ENCODE data around the gene EDRF1. TPM values are rescaled to one million over a fixed set of nuclear protein-coding genes. Genes with fewer than 3 reads are reported as not detected.

EDRF1 gene
- total and polyA plus RNA-seq, 2 experiments from 2014 or later = 25.0 to 48.8 TPM

DNA sequence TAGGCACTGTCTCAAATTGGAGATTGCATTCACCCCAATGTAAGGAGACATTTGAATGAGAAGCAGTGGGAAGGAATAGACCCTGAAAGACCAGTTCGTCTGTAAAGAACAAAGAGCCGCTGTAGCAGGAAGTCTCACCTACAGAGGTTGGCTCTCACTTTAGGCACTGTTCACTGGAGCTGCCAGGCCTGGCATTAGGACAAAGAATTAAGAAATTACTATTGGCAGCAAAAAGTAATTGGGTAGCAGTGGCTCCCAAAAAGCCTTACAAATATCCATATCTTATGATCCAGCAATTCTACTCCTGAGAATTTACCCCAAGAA lies 26.0 kb upstream of the EDRF1 start:
- H3K4me2 ChIP-seq = no peak overlapping the region
- Mint-ChIP-seq H3K27ac (no peak overlapping the region), H3K27me3 (ENCODE audit: insufficient read depth, low read depth, poor library complexity) (no peaks in the 10 kb centered on the region), H3K4me3 (no peak overlapping the region), H3K9me3 (no peaks in the 10 kb centered on the region), H3K36me3 (ENCODE audit: low read depth) (no peaks in the 10 kb centered on the region), H3K4me1 (peaks cover 3% of the 10 kb centered on the region; the same call in 1 of the 3 replicates)
- DNase-seq (ENCODE audit: low spot score) = no peak
- no peaks in the 10 kb centered on the region for H3K27me3 ChIP-seq (ENCODE audit: insufficient read depth)
- H3K4me1 ChIP-seq (ENCODE audit: insufficient read depth) = no peaks in the 10 kb centered on the region
- peak overlapping the region; percentile 32; the same call in 1 of the 2 replicates for H3K27ac ChIP-seq (ENCODE audit: low read depth)
- no peak overlapping the region for H3K4me3 ChIP-seq
- no peak for TF ChIP-seq JUNB (IDR thresholded peaks at IDR 0.05; ENCODE audit: unreplicated experiment)
- TF ChIP-seq ZNF114 (CRISPR knock-in tag; IDR thresholded peaks at IDR 0.05) = no peak
- TF ChIP-seq, protein P1, sequence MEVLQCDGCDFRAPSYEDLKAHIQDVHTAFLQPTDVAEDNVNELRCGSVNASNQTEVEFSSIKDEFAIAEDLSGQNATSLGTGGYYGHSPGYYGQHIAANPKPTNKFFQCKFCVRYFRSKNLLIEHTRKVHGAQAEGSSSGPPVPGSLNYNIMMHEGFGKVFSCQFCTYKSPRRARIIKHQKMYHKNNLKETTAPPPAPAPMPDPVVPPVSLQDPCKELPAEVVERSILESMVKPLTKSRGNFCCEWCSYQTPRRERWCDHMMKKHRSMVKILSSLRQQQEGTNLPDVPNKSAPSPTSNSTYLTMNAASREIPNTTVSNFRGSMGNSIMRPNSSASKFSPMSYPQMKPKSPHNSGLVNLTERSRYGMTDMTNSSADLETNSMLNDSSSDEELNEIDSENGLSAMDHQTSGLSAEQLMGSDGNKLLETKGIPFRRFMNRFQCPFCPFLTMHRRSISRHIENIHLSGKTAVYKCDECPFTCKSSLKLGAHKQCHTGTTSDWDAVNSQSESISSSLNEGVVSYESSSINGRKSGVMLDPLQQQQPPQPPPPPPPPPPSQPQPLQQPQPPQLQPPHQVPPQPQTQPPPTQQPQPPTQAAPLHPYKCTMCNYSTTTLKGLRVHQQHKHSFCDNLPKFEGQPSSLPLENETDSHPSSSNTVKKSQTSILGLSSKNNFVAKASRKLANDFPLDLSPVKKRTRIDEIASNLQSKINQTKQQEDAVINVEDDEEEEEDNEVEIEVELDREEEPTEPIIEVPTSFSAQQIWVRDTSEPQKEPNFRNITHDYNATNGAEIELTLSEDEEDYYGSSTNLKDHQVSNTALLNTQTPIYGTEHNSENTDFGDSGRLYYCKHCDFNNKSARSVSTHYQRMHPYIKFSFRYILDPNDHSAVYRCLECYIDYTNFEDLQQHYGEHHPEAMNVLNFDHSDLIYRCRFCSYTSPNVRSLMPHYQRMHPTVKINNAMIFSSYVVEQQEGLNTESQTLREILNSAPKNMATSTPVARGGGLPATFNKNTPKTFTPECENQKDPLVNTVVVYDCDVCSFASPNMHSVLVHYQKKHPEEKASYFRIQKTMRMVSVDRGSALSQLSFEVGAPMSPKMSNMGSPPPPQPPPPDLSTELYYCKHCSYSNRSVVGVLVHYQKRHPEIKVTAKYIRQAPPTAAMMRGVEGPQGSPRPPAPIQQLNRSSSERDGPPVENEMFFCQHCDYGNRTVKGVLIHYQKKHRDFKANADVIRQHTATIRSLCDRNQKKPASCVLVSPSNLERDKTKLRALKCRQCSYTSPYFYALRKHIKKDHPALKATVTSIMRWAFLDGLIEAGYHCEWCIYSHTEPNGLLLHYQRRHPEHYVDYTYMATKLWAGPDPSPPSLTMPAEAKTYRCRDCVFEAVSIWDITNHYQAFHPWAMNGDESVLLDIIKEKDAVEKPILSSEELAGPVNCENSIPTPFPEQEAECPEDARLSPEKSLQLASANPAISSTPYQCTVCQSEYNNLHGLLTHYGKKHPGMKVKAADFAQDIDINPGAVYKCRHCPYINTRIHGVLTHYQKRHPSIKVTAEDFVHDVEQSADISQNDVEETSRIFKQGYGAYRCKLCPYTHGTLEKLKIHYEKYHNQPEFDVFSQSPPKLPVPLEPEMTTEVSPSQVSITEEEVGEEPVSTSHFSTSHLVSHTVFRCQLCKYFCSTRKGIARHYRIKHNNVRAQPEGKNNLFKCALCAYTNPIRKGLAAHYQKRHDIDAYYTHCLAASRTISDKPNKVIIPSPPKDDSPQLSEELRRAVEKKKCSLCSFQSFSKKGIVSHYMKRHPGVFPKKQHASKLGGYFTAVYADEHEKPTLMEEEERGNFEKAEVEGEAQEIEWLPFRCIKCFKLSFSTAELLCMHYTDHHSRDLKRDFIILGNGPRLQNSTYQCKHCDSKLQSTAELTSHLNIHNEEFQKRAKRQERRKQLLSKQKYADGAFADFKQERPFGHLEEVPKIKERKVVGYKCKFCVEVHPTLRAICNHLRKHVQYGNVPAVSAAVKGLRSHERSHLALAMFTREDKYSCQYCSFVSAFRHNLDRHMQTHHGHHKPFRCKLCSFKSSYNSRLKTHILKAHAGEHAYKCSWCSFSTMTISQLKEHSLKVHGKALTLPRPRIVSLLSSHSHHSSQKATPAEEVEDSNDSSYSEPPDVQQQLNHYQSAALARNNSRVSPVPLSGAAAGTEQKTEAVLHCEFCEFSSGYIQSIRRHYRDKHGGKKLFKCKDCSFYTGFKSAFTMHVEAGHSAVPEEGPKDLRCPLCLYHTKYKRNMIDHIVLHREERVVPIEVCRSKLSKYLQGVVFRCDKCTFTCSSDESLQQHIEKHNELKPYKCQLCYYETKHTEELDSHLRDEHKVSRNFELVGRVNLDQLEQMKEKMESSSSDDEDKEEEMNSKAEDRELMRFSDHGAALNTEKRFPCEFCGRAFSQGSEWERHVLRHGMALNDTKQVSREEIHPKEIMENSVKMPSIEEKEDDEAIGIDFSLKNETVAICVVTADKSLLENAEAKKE (CRISPR knock-in tag; IDR thresholded peaks at IDR 0.05) = no peak
- no peak for TF ChIP-seq NANOG (IDR thresholded peaks at IDR 0.05; ENCODE audit: borderline replicate concordance)
- TF ChIP-seq EZH2 (IDR thresholded peaks at IDR 0.05; ENCODE audit: low read depth, unreplicated experiment) = no peak
- no peak for TF ChIP-seq ETS1 (IDR thresholded peaks at IDR 0.05)
- no peak for TF ChIP-seq ZNF331 (CRISPR knock-in tag; IDR thresholded peaks at IDR 0.05; ENCODE audit: low read depth)
- no peak for TF ChIP-seq EZH2phosphoT487 (IDR thresholded peaks at IDR 0.05; ENCODE audit: unreplicated experiment)
- no peak for TF ChIP-seq REST (IDR thresholded peaks at IDR 0.05; ENCODE audit: unreplicated experiment)
- H2AFZ ChIP-seq = no peak overlapping the region; the same call in 1 of the 2 replicates
- ATAC-seq = no peak
- no peaks in the 10 kb centered on the region for H3K36me3 ChIP-seq (ENCODE audit: insufficient read depth)
- no peaks in the 10 kb centered on the region for H3F3A ChIP-seq (replicated peaks; ENCODE audit: low read depth)
- H3K79me2 ChIP-seq (replicated peaks; ENCODE audit: insufficient read depth) = no peaks in the 10 kb centered on the region
- H4K20me1 ChIP-seq (replicated peaks; ENCODE audit: insufficient read depth) = no peaks in the 10 kb centered on the region
- 0 out of 2 replicates have a peak, but pooled peaks cover 3% of the 10 kb centered on the region for H3K9me2 ChIP-seq (ENCODE audit: insufficient read depth)

All from GM23338 (cell line).